Stimulated activated CD8-positive, alpha-beta memory T cell treated with anti-CD3 and anti-CD28 coated beads, Interleukin-4, amount 100 ng/mL, for 4 hours (primary cell): ENCODE data around the gene CLEC3B.
"Not testable (repeated sequence)": the region's sequence is repeated elsewhere in the genome, so short reads cannot be mapped to it uniquely, and the experiment has no call there.

Experiments used
- DNase-seq, 2 donors: peaks; one replicate each; pipeline ENCODE4 v3.0.0-alpha.2; 2020; ENCODE audit warnings: low read depth in 2 of 2, low spot score in 1 of 2

Gene CLEC3B

GRCh38 chr3:45026038-45026437, at the start of gene CLEC3B:
TSS of gene CLEC3B (plus strand) at chr3:45026303. CDS start at chr3:45026363, 60 bp downstream.
- DNase-seq = no peak

- DNase-seq = no peak
These were observed 44.9 kb upstream of the CLEC3B start for GRCh38 chr3:44981220-44981619.

DNA sequence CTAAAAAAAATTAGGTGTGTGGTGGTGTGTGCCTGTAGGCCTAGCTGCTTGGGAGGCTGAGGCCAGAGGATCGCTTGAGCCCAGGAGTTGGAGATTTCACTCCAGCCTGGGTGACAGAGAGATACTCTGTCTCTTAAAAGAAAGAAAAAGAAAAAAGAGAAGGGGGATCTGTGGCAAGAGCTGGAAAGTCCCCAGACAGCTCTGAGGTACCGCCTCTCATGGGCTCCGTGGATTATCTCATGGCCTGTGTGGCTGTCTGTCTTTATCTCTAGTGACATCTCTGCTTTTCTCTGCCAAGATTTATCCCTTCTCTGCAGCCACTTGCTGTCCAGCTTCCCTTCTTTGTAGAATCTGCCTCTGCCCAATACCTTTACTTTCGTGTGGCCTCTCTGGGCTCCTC, 44.4 kb upstream of the CLEC3B start:
- DNase-seq = no peak

GRCh38 chr3:44982817-44983216, 43.3 kb upstream of the CLEC3B start:
- no peak for DNase-seq

- DNase-seq = no peak
These were observed 42.6 kb upstream of the CLEC3B start for GRCh38 chr3:44983484-44983941.

- DNase-seq = no peak
These were observed 41.8 kb upstream of the CLEC3B start for GRCh38 chr3:44984335-44984734.

DNA sequence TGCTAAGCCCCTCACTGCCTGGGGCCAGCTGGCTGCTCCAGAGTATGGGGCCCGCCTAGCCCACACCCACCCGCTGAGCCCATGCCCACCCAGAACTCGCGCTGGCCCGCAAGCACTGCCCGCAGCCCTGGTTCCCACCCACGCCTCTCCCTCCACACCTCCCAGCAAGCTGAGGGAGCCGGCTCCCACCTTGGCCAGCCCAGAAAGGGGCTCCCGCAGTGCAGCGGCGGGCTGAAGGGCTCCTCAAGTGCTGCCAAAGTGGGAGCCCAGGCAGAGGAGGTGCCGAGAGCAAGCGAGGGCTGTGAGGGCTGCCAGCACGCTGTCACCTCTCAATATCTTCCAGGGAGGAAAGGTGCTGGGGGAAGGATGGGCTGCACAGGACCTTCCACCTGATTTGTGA, 39.8 kb upstream of the CLEC3B start:
- not testable (repeated sequence) for DNase-seq

- DNase-seq = no peak
These were observed 38.8 kb upstream of the CLEC3B start for GRCh38 chr3:44987332-44987731.

DNA sequence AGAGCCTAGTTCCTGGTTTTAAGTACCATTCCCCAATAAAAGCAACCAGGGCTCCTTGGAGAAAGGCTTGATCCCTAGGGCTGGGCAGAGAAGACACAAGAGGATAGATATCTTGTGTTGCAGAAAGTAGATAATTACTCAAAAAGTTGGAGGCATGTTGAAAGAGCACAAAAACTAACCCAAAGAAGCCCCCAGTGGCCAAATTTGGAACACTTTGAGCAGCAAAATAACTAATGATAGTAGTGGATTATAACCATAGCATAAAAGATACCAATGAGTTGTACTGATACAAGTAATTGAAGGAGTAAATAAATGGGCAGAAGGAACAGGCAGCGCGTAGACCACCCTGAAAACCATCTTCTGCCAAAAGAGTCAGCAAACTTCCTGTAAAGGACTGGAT, 38.0 kb upstream of the CLEC3B start:
- DNase-seq = no peak

- no peak for DNase-seq
These were observed 37.0 kb upstream of the CLEC3B start for GRCh38 chr3:44989141-44989540.

DNA sequence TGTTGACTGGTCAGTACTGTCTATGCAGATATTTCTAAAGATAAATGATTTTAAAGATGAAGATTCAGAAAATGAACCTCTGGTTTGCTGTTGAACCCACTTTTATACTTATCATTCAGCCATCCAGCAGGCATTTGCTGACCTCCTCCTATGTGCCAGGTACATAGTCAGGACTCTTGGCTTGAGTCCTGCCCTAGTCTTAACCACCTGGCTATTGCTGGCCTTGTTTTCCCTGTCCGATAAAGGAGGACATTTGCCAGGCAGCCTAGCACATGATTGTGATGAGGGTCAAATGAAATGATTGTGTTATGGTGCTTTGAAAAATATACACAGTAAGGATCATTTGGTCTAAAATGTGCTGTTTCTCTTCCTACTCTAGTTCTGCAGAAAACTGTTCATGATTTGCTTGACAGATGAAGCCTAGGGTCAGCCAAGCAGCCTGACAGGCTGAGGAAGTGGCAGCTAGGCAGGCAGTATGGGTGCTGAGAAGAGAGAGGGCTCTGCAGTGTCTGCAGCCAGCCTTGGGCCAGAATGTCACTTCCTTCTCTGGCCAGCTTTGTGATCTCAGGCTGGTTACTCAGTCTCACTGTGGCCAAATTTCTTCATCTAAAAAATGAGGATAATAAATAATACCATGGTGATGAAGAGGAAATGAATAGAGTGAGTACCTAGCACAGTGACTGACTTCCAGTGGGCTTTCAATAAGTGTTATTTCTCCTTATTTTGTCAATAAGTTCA, 36.3 kb upstream of the CLEC3B start:
- no peak for DNase-seq

DNA sequence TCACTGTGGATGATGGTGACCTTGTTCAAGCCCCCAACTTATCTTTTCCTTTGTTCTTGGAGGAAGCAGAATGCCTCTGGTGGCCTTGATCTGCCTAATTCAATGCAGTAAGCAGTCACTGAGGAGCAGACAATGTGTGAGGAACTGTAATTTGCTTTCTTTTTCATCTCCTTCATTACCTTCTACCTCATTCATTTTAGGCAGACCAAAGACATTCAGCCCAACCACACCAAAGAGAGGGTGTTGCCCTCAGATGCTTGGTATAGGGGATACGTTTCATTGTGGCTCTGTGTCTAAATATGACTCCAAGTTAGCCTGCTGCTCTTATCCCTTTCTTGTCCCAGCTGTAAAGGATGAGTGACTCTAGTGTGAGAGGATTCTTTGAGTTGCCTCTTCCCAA, 34.8 kb upstream of the CLEC3B start:
- DNase-seq = no peak

DNA sequence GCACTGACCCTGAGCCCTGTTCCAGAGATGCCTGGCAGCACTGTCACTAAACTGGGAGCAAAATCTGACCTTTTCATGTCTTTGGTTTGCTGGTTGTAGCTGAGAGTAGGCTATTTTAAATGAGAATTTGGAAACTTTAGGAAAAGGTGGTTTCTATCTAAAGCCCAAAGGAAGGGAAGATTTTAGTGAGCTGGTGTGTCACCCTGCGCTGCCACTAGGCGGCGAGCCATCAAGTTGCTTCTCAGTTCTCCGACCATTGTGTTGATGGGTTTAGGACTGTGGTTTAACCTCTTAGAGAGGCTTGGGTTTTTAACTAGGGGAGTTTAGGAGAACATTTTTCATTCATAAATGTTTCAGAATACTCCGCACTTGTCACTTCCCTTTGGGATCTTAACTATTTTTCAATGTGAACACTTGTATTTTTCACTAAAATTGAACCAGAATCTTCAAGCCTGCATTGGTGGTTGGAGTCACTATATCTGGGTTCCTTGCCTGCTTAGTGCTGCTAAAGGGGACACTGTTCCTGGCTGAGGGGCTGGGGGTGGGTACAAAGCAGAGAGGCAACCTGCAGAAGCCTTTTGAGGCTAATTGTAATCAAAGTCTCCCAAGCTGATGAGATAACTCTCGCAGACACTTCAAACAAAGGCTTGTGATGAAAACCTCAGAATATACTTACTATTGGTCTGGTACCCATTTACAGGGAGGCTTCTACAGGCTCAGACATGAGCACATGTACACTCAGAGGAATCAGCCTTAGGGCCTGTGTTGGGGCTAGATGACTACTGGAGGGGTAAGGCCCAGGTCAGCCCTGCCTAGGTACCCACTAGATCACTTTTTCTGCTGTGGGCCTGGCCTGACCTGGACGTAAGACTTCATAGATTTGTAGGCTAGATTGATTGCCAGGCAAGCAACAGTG, 33.3 kb upstream of the CLEC3B start:
- no peak for DNase-seq

DNA sequence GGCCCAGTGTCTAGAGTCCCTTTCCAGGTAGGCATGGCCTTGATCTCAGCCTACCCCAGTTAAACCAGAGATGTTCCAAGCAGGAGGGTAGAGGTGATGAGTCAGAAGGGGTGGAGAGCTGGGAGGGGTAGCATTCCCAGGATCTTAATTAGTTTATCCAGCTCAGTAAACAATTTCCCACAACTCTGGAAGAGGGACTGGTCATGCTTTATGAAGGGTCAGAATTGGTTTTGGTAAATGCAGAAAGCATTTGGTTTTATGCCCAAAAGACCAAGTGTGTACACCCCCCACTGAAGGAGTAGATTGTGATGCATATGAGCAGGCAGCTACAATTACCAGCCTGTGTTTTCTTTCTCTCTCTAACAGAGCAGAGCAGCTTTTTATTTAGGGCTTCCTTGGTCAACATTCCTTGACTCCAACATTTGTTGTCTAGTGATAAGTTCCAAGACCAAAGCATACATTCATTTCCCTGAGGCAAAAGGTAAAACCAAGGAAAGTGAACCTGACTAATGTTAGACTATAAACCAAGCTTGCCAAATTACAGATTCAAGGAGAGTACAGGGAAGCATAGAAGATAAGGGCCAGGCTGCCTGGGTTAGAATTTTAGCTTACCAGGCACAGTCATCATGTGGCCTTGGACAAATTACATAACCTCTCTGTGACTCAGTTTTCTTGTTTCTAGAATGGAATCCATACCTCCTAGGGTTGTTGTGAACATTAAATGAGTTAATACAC, 32.5 kb upstream of the CLEC3B start:
- no peak for DNase-seq

- DNase-seq = no peak
These were observed 30.8 kb upstream of the CLEC3B start for GRCh38 chr3:44995142-44995770.

DNA sequence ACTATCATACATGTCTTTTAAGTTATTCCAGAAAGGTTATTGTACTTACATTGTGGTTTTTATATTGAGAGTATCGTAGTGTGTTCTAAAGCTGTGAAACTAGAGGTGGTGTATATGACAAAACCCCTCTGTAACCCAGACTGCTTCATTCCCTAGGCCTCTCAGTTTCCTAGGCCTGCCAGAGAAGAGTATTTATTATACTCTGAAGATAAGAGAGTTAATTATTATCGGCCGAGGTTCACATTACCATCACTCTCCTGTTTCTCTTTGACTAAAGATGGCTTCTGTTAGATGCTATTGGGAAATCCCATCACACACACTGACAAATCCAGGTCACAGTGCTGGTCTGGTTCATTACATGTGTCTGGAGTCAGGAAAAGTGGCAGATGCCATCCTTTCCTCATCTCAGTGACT, 29.5 kb upstream of the CLEC3B start:
- DNase-seq = no peak

- no peak for DNase-seq
These were observed 26.3 kb upstream of the CLEC3B start for GRCh38 chr3:44999782-45000181.

DNA sequence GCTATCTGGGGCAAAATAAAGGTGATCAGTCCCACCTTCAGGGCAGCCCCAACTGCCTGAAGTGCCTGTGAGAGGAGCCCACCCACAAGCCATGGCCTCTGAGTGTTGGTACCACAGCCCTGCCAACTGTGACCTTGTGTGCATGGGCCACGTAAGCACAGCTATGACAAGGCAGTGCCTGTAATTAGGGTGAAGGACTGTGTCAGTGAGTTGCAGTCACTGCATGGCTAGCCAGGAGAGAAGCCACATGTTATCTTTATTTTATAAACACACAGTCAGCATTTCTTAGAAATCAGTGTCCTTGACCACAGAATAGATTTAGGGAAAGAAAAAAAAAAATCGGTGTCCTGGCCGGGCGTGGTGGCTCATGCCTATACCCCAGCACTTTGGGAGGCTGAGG, 25.3 kb upstream of the CLEC3B start:
- no peak for DNase-seq

DNA sequence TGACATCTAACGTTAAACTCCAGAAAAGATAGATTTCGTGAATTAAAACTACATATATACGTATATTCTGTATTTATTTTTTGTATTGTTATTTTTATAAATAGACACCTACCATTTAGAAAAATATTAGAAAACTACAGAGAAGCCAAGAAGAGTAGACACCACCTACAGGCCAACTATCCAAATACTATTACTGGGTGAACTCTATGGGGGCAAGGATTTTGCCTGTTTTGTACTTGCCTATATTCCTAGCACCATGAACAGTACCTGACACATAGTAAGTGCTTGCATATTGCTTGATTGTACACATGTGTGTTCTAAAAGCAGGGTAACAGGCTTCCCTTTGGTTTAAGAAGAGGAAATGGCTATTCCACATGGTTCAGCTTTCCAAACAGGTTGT, 24.4 kb upstream of the CLEC3B start:
- DNase-seq = no peak

DNA sequence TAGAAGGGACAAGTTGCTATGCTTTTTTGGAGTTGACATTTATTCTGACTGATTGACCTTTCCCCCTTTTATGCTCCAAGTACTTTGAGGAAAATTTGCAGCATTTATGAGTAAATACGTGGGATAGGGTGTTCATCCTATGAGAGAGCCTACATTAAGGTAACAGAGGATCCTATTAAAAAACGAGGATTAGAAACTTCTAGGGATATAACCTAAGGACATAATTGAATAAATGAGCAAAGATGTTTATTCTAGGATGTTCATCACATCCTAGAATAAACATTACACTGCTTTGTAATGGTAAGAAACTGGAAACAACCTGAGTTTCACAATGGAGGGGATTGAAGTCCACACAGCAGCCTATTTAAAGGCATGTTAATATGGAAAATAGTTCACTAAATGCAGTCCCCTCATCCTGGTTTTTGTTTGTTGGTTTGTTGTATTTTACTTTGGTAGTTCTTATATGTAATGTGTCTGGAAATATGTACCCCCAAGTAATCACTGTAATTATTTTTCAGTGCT, 23.9 kb upstream of the CLEC3B start:
- no peak for DNase-seq

DNA sequence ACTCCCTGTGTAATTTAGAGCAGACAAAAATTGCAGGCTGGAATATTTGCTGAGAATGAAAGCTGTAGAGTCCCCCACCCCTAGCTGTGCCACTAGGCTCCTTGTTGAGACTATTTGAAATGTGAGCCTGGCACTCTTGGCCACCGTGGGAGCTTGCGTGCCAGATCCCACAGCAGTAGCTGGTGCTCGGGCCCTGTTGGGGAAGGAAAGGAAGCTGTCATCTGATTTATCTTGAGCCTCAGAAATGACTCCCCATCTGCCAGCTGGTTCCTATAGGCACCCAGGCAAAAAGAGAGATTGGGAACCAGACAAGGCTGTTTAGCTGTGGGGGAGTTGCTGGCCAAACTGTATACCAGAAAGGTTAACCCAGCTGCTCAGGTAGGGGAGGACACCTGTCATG, 23.4 kb upstream of the CLEC3B start:
- no peak for DNase-seq
